GM19099 (cell line): ENCODE results near the gene MAGEF1.

ENCODE experiments used
- POLR2A ChIP-seq: IDR thresholded peaks from 3 replicates; pipeline ENCODE4 v1.6.1; 2011; ENCODE audit warnings: low read depth; ENCODE audit not compliant: insufficient read length; ENCODE audit errors: extremely low read depth

Gene MAGEF1

DNA sequence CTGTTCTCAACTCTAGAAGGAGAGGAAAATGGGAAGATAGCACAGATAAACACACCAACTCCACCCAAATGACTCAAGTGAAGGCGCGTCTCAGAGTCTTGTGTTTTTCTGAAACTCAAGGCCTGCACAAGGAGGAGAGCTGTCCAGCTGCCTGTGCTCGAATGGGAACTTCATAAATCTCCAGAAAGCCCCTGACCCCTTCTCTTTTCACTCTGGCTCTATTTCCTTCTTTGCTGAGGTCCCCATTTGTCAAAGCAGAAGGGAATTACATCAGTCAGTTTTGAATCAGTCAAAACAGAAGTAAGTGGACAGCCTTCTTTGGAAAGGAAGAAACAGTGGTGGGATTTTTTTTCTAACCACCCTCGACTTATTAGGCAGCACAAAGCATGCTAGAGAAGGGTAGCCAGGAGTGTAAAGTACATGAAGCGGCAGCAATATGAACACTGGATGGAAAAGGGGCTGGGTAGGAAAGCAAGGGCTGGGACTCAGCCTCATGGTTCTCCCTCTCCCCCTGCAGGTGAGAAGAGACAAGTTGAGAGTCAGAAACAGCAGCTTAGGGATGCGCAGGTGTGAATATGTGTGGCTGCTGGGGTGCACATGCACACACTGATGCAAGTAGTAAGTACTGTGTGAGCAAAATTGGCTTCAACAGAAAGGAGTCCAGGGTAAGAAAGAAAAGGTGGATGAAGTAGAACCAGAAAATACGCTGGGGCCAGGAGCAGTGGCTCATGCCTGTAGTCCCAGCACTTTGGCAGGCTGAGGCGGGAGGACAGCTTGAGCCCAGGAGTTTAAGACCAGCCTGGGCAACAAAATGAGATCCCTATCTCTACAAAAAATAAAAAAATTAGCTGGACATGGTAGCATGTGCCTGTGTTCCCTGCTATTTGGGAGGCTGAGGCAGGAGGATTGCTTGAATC, 36.6 kb upstream of the MAGEF1 start:
- TF ChIP-seq POLR2A = no peak

- no peak for TF ChIP-seq POLR2A
Observed at GRCh38 chr3:184746131-184747120, 34.6 kb upstream of the MAGEF1 start.

DNA sequence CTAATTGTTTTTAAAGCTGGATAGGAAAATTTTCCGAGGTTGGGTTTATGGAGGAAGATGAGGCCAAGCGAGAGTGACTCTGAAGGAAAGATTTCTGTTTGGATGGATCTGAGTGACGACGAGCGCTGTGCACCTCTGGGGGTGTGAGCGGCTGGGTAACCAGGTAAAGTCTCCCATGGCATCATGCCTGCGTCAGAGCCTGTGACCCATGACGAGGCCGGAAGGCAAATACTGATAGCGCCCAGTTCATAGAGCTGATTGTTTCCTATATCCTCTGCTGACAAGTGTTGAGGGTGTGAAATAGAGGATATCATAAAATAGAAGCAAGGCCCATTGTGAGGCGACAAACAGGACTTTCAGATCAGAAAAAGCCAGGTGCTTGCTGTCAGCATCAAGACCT, 33.7 kb upstream of the MAGEF1 start:
- no peak for TF ChIP-seq POLR2A

DNA sequence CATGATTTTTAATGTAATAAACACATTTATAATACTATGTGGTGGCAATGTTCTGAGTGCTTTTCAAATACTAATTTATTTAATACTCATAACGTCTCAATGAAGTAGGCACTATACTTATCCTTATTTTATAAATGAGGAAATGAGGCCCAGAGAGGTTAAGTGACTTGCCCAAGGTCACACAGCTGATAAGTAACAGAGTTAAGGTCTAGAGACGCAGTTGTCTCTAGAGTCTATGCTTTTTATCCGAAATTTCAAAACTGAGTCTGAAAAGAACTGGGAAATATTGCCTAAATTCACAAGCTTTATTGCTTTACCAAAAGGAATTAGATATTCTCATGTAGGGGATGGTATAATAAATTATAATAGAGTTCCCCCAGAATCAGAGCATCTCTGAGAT, 31.4 kb upstream of the MAGEF1 start:
- no peak for TF ChIP-seq POLR2A

GRCh38 chr3:184742676-184743135, 30.8 kb upstream of the MAGEF1 start:
- TF ChIP-seq POLR2A = no peak

DNA sequence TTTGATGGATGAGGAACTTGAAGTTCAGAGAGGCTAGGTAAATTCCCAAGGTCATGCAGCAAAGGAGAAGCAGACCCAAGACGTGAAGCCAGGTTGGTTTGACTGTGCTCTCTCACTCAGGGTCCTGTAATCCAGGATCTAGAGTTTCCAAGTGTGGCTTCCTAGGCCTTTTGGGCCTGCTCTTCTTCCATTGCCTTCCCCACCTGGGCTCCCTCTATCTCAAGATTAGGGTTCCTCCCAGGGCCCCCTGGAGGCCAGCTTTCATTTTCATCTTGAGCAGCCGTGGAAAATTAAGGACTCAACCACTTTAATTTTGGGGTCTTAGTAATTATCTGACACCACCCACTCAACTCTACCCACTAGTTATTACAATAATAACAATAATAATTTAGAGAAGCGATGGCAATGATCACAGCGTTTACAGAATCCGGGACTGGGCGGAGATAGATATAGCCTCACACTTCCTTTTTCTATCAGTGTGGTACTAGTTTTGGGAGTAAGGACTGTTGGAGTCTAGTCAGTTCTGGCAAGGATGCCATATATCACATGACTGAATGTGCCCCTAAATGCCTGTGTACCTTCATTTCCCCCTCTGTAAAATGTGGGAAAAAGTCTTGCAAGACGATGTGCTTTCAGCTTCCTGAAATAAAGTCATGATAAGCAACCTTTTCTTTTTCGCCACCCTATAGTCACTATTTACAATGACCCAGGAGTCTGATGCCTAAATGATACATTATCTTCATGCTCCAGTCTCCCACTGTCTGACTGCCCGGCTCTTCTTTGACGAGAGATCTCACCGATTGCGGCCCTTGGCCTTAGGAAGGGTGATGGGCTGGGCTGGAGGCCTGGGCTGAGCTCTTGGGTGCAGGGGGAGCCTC, 30.2 kb upstream of the MAGEF1 start:
- TF ChIP-seq POLR2A = no peak

DNA sequence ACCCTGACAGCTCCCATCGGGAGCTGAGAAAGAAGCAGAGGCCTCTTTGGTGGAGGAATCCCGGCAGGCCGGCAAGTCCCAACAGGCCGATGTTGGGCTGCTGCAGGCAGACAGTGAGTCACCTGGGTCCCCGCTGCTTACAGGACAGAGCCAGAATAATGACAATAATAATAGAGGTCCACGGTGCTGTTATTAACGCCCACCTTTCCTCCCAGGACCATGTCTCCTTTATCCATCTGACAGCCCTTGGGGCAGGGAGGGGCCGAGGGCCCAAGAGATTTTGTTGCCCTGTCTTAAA, 29.3 kb upstream of the MAGEF1 start:
- no peak for TF ChIP-seq POLR2A

DNA sequence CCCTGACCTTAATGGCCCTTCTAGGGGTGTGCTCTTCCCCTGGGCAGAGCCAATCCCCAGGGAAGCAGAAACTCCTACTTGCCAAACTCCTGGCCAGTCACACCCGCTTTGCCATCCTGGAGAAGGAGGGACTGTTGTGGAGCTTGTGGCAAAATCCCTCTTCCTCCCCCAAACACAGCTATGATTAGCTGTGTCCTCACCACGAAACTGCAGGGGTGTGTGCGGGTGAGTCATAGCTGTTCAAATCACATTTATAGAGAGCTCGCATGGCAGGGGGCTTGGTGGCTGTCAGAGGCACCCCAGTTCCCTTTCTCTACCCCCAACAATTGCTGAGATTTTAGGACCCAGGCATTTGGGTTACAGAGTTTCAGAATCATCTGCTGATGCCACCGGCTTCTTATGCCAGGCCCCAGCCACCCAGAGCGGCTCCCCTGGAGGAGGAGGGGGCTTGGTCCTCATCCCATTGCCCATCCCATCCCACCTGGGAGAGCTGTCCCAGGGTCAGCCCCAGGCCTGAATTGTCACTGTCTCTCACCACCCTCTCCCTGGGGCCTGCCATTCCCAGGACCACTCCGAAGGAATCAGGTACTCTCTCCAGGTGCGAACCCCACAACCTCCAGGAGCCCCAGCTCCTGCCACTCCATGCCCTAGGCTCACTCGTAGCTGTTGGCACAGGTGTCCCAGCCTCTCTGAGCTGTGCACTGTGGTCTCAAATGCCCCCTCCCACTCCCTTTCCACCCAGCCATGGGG, 28.8 kb upstream of the MAGEF1 start:
- TF ChIP-seq POLR2A = no peak

GRCh38 chr3:184739594-184740505, 28.0 kb upstream of the MAGEF1 start:
- TF ChIP-seq POLR2A = no peak

DNA sequence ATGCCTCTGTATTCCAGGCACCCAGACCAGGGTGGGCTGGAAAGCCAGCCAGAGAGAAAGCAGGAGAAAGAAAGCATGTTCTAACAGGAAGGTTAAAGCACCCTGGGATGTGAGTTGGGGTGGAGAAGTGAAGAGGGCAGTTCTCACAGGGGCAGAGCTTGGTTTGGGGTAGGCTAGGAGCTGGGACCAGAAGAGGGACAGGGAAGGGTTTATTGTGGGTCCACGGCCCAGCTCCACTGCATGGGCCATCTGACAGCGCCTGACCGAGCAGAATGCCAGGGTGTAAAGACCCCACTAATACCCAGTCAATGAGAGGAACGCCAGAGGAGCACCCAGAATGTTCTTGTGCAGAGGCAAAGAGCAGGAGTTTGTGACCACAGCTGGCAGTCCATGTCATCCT, 27.1 kb upstream of the MAGEF1 start:
- no peak for TF ChIP-seq POLR2A

- no peak for TF ChIP-seq POLR2A
Observed at GRCh38 chr3:184738506-184738890, 26.6 kb upstream of the MAGEF1 start.

GRCh38 chr3:184737641-184738505, 26.0 kb upstream of the MAGEF1 start:
- no peak for TF ChIP-seq POLR2A
